Endothelial cell (in vitro differentiated cells): ENCODE measurements around the gene ZNF25. TPM values are rescaled to one million over a fixed set of nuclear protein-coding genes. Genes with fewer than 3 reads are reported as not detected.

ENCODE experiments used
- DNase-seq: peaks from one replicate; pipeline ENCODE4 v3.0.0; 2021; ENCODE audit warnings: low spot score
- H3K27ac Mint-ChIP-seq: one replicate; pipeline ENCODE4 v1.8.0; 2021; ENCODE audit warnings: mixed read lengths, inconsistent platforms; ENCODE audit not compliant: unreplicated experiment
- H3K27me3 Mint-ChIP-seq: one replicate; pipeline ENCODE4 v1.8.0; 2021; ENCODE audit warnings: mild to moderate bottlenecking, moderate library complexity, mixed read lengths, inconsistent platforms; ENCODE audit not compliant: unreplicated experiment
- H3K36me3 Mint-ChIP-seq: one replicate; pipeline ENCODE4 v1.8.0; 2021; ENCODE audit warnings: mild to moderate bottlenecking, low read depth, mixed read lengths, inconsistent platforms; ENCODE audit not compliant: unreplicated experiment
- H3K4me1 Mint-ChIP-seq: one replicate; pipeline ENCODE4 v1.8.0; 2021; ENCODE audit warnings: mild to moderate bottlenecking, mixed read lengths, inconsistent platforms; ENCODE audit not compliant: unreplicated experiment
- H3K4me3 Mint-ChIP-seq: one replicate; pipeline ENCODE4 v1.8.0; 2021; ENCODE audit warnings: mild to moderate bottlenecking, mixed read lengths, inconsistent platforms; ENCODE audit not compliant: unreplicated experiment
- H3K9me3 Mint-ChIP-seq: one replicate; pipeline ENCODE4 v1.8.0; 2021; ENCODE audit warnings: mixed read lengths, inconsistent platforms; ENCODE audit not compliant: unreplicated experiment
- CTCF ChIP-seq: fragments of 200-600 bp; sonication (generic); IDR thresholded peaks from one replicate; pipeline ENCODE4 v1.5.0; 2021; ENCODE audit warnings: antibody characterized with exemption; ENCODE audit not compliant: unreplicated experiment
- total RNA-seq: library from RNA; stranded (reverse); fragmentation: NEBNext Ultra II Directional; extraction: Animal tissue kit (Norgen Biotek cat#: 25700); gene quantifications from one replicate; pipeline ENCODE4 v1.2.1, GENCODE V29; 2021; ENCODE audit not compliant: unreplicated experiment

ZNF25 gene
- total RNA-seq, 1 donor from 2014 or later: 3.3 TPM

- Mint-ChIP-seq H3K4me3 (no peak overlapping the region), H3K4me1 (no peaks in the 10 kb centered on the region), H3K27ac (no peak overlapping the region), H3K27me3 (peaks cover 2% of the 10 kb centered on the region), H3K9me3 (peaks cover 21% of the 10 kb centered on the region), H3K36me3 (no peaks in the 10 kb centered on the region)
- DNase-seq: no peak
- no peak for TF ChIP-seq CTCF
Measured at GRCh38 chr10:37906382-37906781, 70.1 kb downstream of the ZNF25 start.

Other genes with a start within 250 kb of the ZNF25 start
- 6.3 TPM for gene ZNF248, start 119.0 kb downstream of the ZNF25 start, total RNA-seq
- 29.3 TPM for gene ZNF33A, start 34.0 kb upstream of the ZNF25 start, total RNA-seq
- 8.7 TPM for gene ZNF37A, start 117.7 kb upstream of the ZNF25 start, total RNA-seq